Upper lobe of left lung (tissue), 6 donors: ENCODE measurements around the gene STMN1. TPM values are rescaled to one million over a fixed set of nuclear protein-coding genes. Genes with fewer than 3 reads are reported as not detected.

Source experiments
- ATAC-seq, 2 donors: fragments of 200-7000 bp; cut with Tn5 transposase; one replicate each; pipeline ENCODE4 v1.9.1; 2022; ENCODE audit warnings: mild to moderate bottlenecking in 2 of 2, moderate library complexity in 2 of 2; ENCODE audit not compliant: low FRiP score in 2 of 2
- DNase-seq, 2 donors: peaks; one replicate each; pipeline ENCODE4 v3.0.0-alpha.2; 2019 to 2020
- H3K27ac ChIP-seq, 4 donors: fragments of 200-600 bp; sonication (generic); one replicate each; pipeline ENCODE4 v1.5.1; 2016 to 2019
- H3K27me3 ChIP-seq, 4 donors: fragments of 200-600 bp; sonication (generic); one replicate each; pipeline ENCODE4 v1.5.1; 2017 to 2019
- H3K36me3 ChIP-seq, 4 donors: fragments of 200-600 bp; sonication (generic); one replicate each; pipeline ENCODE4 v1.5.1; 2016 to 2019
- H3K4me1 ChIP-seq, 4 donors: fragments of 200-600 bp; sonication (generic); one replicate each; pipeline ENCODE4 v1.5.1; 2018 to 2019
- H3K4me3 ChIP-seq, 4 donors: fragments of 200-600 bp; sonication (generic); one replicate each; pipeline ENCODE4 v1.5.1; 2017 to 2019; ENCODE audit warnings: mild to moderate bottlenecking in 2 of 4, moderate library complexity in 1 of 4
- H3K9me3 ChIP-seq, 4 donors: fragments of 200-600 bp; sonication (generic); one replicate each; pipeline ENCODE4 v1.5.1; 2018 to 2019
- EP300 ChIP-seq, 4 donors: sonication (generic); formaldehyde crosslinking; IDR thresholded peaks; one replicate each; pipeline ENCODE4 v1.5.1; 2017; ENCODE audit warnings: antibody characterized with exemption in 4 of 4, control low read depth in 2 of 4
- POLR2A ChIP-seq, 4 donors: fragments of 450-650 bp; IDR thresholded peaks; one replicate each; pipeline ENCODE4 v1.5.1; 2016 to 2017; ENCODE audit warnings: antibody characterized with exemption in 4 of 4, mild to moderate bottlenecking in 2 of 4
- POLR2AphosphoS5 ChIP-seq, 2 donors: sonication (generic); formaldehyde crosslinking; IDR thresholded peaks; one replicate each; pipeline ENCODE4 v1.5.1; 2017; ENCODE audit warnings: antibody characterized with exemption in 2 of 2
- WGBS, 2 donors: methylation state at CpG; one replicate each; pipeline ENCODE4 v1.1.5; 2017 to 2018; 5-methylcytosine and 5-hydroxymethylcytosine counted together
- total RNA-seq, 6 donors: library from RNA; depleted of rRNA in 4 of 6; stranded (reverse); fragments of >200 nt in 4 of 6; gene quantifications; one replicate each; pipeline versions ENCODE4 v1.1.0 to v1.2.1, GENCODE V29; 2016 to 2021
- TF ChIP-seq, protein P1 (sequence below), 6 experiments: fragments of 450-650 bp in 4 of 6; fragments of 200-600 bp in 2 of 6; sonication (generic) in 2 of 6; IDR thresholded peaks; one replicate each; pipeline ENCODE4 v1.5.1; 2016 to 2019; ENCODE audit warnings: antibody characterized with exemption in 6 of 6
- donor health status: DM: no; HTN: no; CAD: no; lungs with moderate emphysema.
- donor health status: DM: no; HTN: yes; CAD: no; lungs with severe emphysema.

The STMN1 gene
- total RNA-seq, 6 donors from 2014 or later, result 38.3 to 103 (median 52.2) TPM

DNA sequence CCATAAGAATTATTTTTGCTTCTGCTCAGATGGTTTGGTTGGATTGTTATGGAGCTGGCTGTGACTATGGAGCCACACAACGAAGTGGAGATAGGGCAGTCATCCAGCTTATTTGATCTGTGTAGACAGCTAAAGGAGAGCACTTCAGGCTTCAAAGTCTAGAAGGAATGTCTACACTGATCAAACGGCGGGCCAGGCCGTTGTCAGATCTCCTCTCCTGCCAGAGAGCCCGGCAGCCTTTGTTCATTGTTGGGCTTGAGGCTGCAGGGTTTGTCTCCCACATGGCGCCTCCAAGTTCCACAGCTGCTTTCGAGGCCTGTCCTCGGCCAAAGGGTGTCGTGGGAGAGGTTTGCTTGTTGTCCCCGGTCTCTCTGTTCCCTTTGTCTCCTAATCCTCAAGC is 2.8 kb upstream of the STMN1 start:
- ATAC-seq (no peak), DNase-seq (no peak)
- H3K27me3 ChIP-seq, result no peaks in the 10 kb centered on the region
- no peaks in the 10 kb centered on the region for H3K9me3 ChIP-seq
- peaks cover 4 to 29% (median 24%) of the 10 kb centered on the region in 4 donors for H3K4me1 ChIP-seq
- H3K4me3 ChIP-seq, result no peak overlapping the region
- H3K27ac ChIP-seq, result no peak overlapping the region
- 53 to 58% methylated on average over 9 to 10 of the region's 10 CpGs for WGBS, 2 donors
- TF ChIP-seq POLR2AphosphoS5 (IDR thresholded peaks at IDR 0.05), result no peak
- no peak for TF ChIP-seq POLR2A (IDR thresholded peaks at IDR 0.05)
- no peak for TF ChIP-seq EP300 (IDR thresholded peaks at IDR 0.05)
- TF ChIP-seq, protein P1, sequence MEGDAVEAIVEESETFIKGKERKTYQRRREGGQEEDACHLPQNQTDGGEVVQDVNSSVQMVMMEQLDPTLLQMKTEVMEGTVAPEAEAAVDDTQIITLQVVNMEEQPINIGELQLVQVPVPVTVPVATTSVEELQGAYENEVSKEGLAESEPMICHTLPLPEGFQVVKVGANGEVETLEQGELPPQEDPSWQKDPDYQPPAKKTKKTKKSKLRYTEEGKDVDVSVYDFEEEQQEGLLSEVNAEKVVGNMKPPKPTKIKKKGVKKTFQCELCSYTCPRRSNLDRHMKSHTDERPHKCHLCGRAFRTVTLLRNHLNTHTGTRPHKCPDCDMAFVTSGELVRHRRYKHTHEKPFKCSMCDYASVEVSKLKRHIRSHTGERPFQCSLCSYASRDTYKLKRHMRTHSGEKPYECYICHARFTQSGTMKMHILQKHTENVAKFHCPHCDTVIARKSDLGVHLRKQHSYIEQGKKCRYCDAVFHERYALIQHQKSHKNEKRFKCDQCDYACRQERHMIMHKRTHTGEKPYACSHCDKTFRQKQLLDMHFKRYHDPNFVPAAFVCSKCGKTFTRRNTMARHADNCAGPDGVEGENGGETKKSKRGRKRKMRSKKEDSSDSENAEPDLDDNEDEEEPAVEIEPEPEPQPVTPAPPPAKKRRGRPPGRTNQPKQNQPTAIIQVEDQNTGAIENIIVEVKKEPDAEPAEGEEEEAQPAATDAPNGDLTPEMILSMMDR (IDR thresholded peaks at IDR 0.05), result no peak
- no peaks in the 10 kb centered on the region for H3K36me3 ChIP-seq

DNA sequence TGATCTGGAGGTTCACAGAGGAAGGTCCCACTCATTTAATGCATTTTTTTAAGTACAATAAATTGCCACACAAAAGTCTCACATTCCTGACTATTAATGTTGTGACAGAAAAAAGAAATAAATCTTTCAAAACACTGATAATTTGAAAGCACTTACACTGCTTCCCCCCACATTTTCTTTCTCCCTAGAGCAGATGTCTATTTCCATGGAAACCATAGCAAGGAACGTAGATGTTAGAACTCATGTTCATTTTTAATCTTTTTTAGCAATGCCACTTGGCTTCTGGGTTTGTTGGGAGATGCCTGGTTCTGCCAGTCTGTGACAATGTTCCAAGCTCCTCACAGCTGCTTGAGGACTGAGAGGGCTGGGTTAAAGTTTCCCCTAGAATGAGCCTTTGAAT is 1.9 kb upstream of the STMN1 start:
- DNase-seq (no peak), ATAC-seq (no peak)
- no peaks in the 10 kb centered on the region for H3K9me3 ChIP-seq
- peaks cover 4 to 31% (median 24%) of the 10 kb centered on the region in 4 donors for H3K4me1 ChIP-seq
- 86 to 88% methylated on average over 1 of the region's 1 CpG for WGBS, 2 donors
- no peak overlapping the region for H3K27ac ChIP-seq
- H3K4me3 ChIP-seq, result no peak overlapping the region
- no peak for TF ChIP-seq POLR2AphosphoS5 (IDR thresholded peaks at IDR 0.05)
- TF ChIP-seq, protein P1 (IDR thresholded peaks at IDR 0.05), result no peak
- no peak for TF ChIP-seq EP300 (IDR thresholded peaks at IDR 0.05)
- TF ChIP-seq POLR2A (IDR thresholded peaks at IDR 0.05), result no peak
- no peaks in the 10 kb centered on the region for H3K27me3 ChIP-seq
- no peaks in the 10 kb centered on the region for H3K36me3 ChIP-seq

DNA sequence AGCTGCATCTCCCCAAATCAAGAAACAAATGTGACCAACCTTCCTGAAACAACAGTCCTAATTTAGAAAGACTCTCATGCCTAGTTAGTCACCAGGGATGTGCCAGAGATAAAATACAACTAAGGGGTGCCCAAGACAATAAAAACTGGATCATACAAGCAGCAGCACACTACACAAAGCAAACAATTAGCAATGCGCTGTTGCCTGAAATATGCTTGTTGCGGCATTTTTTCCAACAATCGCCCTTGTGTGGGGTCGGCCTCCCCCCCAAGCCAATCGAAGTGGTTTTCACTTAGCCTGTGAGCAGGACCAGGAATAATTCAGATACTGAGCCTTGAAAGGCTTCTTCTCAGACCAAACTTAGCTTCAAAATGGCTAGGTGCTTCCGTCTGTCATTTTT is 1.4 kb upstream of the STMN1 start:
- TF ChIP-seq POLR2A (IDR thresholded peaks at IDR 0.05) (no peak), EP300 (IDR thresholded peaks at IDR 0.05) (no peak), POLR2AphosphoS5 (IDR thresholded peaks at IDR 0.05) (no peak)
- TF ChIP-seq, protein P1 (IDR thresholded peaks at IDR 0.05), result no peak
- ATAC-seq (no peak), DNase-seq (no peak)
- WGBS, 2 donors, result 93 to 96% methylated on average over 6 of the region's 6 CpGs
- Histone ChIP-seq H3K27ac (no peak overlapping the region), H3K4me1 (peaks cover 4 to 31% (median 24%) of the 10 kb centered on the region in 4 donors), H3K36me3 (peaks cover 0 to 4% (median 0%) of the 10 kb centered on the region in 4 donors), H3K4me3 (no peak overlapping the region), H3K9me3 (no peaks in the 10 kb centered on the region), H3K27me3 (no peaks in the 10 kb centered on the region)

DNA sequence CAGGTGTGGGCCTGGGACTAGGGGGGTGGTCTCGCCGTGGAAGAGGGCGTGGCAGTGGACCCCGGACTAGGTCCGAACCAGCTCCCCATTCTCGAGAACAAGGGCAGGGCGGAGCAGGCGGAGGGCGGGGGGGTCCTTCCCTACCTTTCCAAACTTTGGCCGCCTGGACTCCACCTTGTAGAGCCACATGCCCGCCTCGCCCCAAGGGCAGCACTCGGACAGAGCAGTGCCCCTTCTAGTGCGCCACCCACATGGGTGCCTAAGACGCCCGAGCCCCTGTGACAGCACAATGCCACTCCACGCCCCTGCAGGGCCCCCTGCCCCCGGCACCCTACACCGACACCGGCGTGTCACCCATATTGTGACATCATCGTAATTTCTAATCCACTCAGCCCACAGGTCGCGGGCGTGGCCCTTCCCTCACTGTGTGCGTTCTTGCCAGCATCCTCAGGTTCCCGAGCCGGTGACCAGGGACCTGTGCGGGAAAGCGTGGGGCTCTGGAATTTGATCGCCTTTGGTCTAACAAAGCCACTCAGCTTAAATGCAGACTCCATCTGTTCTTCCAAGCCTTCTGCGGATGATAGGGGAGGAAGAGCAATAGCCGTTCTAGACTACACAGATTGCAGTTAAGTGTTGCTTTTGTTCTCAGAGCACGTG is 553 bp upstream of the STMN1 start:
- H3K27me3 ChIP-seq, result no peaks in the 10 kb centered on the region
- ATAC-seq (peak in 1 of 2 donors; percentile 25), DNase-seq (no peak)
- peaks cover 0 to 11% (median 0%) of the 10 kb centered on the region in 4 donors for H3K36me3 ChIP-seq
- H3K27ac ChIP-seq, result peak overlapping the region in 3 of 4 donors; percentile 36 to 86 (median 45)
- peak overlapping the region; percentile 75 to 85 (median 84) for H3K4me3 ChIP-seq
- TF ChIP-seq EP300 (IDR thresholded peaks at IDR 0.05), result no peak
- no peak for TF ChIP-seq POLR2A (IDR thresholded peaks at IDR 0.05)
- no peak for TF ChIP-seq POLR2AphosphoS5 (IDR thresholded peaks at IDR 0.05)
- TF ChIP-seq, protein P1 (IDR thresholded peaks at IDR 0.05), result no peak
- H3K4me1 ChIP-seq, result peaks cover 4 to 31% (median 24%) of the 10 kb centered on the region in 4 donors
- WGBS, 2 donors, result 19 to 45% methylated on average over 20 to 25 of the region's 34 CpGs
- H3K9me3 ChIP-seq, result no peaks in the 10 kb centered on the region
